Activated CD4-positive, alpha-beta T cell treated with anti-CD3 and anti-CD28 coated beads, Interleukin-2, amount 50 U/mL, for 24 hours (primary cell): ENCODE measurements around the gene PCDHA4.

ENCODE experiments used
- DNase-seq, 2 donors: peaks; one replicate each; pipeline ENCODE4 v3.0.0-alpha.2; 2020; ENCODE audit warnings: low read depth in 1 of 2, low spot score in 1 of 2

Gene PCDHA4

GRCh38 chr5:140855772-140856674 is 49.2 kb downstream of the PCDHA4 start, which contains the start of gene PCDHA10:
Gene PCDHA10, plus strand, starts transcription at chr5:140855897. Its CDS starts 152 bp downstream, at chr5:140856049.
- DNase-seq, result no peak

DNA sequence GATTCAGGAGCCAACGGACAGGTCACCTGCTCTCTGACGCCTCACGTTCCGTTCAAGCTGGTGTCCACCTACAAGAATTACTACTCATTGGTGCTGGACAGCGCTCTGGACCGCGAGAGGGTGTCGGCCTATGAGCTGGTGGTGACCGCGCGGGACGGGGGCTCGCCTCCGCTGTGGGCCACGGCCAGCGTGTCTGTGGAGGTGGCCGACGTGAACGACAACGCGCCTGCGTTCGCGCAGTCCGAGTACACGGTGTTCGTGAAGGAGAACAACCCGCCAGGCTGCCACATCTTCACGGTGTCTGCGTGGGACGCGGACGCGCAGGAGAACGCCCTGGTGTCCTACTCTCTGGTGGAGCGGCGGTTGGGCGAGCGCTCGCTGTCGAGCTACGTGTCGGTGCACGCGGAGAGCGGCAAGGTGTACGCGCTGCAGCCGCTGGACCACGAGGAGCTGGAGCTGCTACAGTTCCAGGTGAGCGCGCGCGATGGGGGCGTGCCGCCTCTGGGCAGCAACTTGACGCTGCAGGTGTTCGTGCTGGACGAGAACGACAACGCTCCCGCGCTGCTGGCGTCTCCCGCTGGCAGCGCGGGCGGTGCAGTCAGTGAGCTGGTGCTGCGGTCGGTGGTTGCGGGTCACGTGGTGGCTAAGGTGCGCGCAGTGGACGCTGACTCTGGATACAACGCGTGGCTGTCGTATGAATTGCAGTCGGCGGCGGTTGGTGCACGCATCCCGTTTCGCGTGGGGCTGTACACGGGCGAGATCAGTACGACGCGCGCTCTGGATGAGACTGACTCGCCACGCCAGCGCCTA is 50.5 kb downstream of the PCDHA4 start:
- DNase-seq, result no peak

DNA sequence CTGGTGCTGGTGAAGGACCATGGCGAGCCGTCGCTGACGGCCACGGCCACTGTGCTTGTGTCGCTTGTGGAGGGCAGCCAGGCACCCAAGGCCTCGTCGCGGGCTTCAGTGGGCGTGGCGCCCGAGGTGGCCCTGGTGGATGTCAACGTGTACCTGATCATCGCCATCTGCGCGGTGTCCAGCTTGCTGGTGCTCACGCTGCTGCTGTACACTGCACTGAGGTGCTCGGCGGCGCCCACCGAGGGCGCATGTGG is 51.0 kb downstream of the PCDHA4 start:
- no peak for DNase-seq

DNA sequence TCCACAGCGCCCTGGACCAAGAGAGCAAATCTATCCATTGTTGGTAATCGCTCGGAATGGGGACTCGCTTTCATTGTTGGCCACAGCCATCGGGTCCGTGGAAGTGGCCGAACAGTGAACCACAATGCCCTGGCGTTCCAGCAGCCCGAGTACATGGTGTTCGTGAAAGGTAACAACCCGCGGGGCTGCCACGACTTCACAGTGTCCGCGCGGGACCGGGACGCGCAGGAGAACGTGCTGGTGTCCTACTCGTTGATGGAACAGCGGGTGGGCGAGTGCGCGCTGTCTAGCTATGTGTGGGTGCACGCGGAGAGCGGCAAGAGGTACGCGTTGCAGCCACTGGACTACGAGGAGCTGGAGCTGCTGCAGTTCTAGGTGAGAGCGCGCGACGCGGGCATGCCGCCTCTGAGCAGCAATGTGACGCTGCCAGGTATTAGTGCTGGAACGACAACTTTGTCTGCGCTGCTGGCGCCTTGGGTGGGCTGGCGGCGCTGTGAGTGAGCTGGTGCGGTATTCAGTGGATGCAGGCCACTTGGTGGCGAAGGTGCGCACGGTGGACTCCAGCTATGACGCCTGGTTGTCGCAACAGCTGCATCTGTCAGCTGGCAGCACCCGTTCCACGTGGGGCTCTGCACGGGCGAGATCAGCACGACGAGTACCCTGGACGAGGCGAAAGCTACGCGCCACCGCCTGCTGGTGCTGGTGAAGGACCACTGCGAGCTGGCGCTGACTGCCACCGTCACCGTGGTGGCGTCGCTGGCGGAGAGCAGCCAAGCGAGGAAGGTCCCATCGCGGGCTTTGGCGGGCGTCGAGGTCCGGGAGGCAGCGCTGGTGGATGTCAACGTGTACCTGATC is 55.8 kb downstream of the PCDHA4 start:
- no peak for DNase-seq
